ENCODE results near the gene ORMDL1. TPM values are rescaled to one million over a fixed set of nuclear protein-coding genes. Genes with fewer than 3 reads are reported as not detected.

Gene ORMDL1
- total RNA-seq: 10 to 100 TPM; 94.0 to 95.0 TPM

- peak within 1 kb of the TSS; percentile 89 to 91 for H3K27ac ChIP-seq
- no peaks in the 10 kb centered on the region for H3K27me3 ChIP-seq (replicated peaks; ENCODE audit: insufficient read depth)
- no peaks in the 10 kb centered on the region for H3K9me3 ChIP-seq
- H3K4me1 ChIP-seq (ENCODE audit: control insufficient read depth in 1 of 2, low read depth in 2 of 2): peaks cover 26 to 47% of the 10 kb centered on the region in 2 donors
- no peak for TF ChIP-seq CTCF (IDR thresholded peaks at IDR 0.05)
- peak; percentile 98 for ATAC-seq (ENCODE audit: insufficient number of reproducible peaks, low FRiP score, low read depth)
- H3K4me3 ChIP-seq: peak within 1 kb of the TSS; percentile 76
- peaks cover 2% of the 10 kb centered on the region for H3K36me3 ChIP-seq
- DNase-seq (ENCODE audit: low spot score): peak; percentile 74
These were observed at the start of gene ORMDL1, which contains the start of gene PMS1 for GRCh38 chr2:189783927-189784867. ORMDL1 (minus strand) TSS chr2:189784339; CDS start chr2:189782595, 1,744 bp downstream. PMS1 (plus strand) TSS chr2:189784450; CDS start chr2:189791810, 7,360 bp downstream.

GRCh38 chr2:189830510-189830909, 46.4 kb upstream of the ORMDL1 start:
- no peak for TF ChIP-seq CTCF (IDR thresholded peaks at IDR 0.05)
- DNase-seq (ENCODE audit: low spot score): no peak
- ATAC-seq (ENCODE audit: insufficient number of reproducible peaks, low FRiP score, low read depth): no peak
- Histone ChIP-seq H3K27me3 (replicated peaks; ENCODE audit: insufficient read depth) (no peaks in the 10 kb centered on the region), H3K9me3 (no peaks in the 10 kb centered on the region), H3K4me1 (ENCODE audit: control insufficient read depth in 1 of 2, low read depth in 2 of 2) (peaks cover 2 to 4% of the 10 kb centered on the region in 2 donors), H3K27ac (no peak overlapping the region), H3K36me3 (no peaks in the 10 kb centered on the region), H3K4me3 (no peak overlapping the region)

- peaks cover 6 to 12% of the 10 kb centered on the region in 2 donors for H3K4me1 ChIP-seq (ENCODE audit: control insufficient read depth in 1 of 2, low read depth in 2 of 2)
- DNase-seq (ENCODE audit: low spot score): no peak
- H3K27me3 ChIP-seq (replicated peaks; ENCODE audit: insufficient read depth): no peaks in the 10 kb centered on the region
- H3K9me3 ChIP-seq: no peaks in the 10 kb centered on the region
- TF ChIP-seq CTCF (IDR thresholded peaks at IDR 0.05): no peak
- no peak overlapping the region for H3K27ac ChIP-seq
- H3K36me3 ChIP-seq: no peaks in the 10 kb centered on the region
- H3K4me3 ChIP-seq: no peak overlapping the region
- no peak for ATAC-seq (ENCODE audit: insufficient number of reproducible peaks, low FRiP score, low read depth)
These were observed 45.1 kb upstream of the ORMDL1 start for GRCh38 chr2:189829102-189829833.

GRCh38 chr2:189826039-189826438, 41.9 kb upstream of the ORMDL1 start:
- Histone ChIP-seq H3K9me3 (no peaks in the 10 kb centered on the region), H3K36me3 (no peaks in the 10 kb centered on the region), H3K4me1 (ENCODE audit: control insufficient read depth in 1 of 2, low read depth in 2 of 2) (peaks cover 10 to 19% of the 10 kb centered on the region in 2 donors), H3K27me3 (replicated peaks; ENCODE audit: insufficient read depth) (no peaks in the 10 kb centered on the region), H3K27ac (no peak overlapping the region), H3K4me3 (no peak overlapping the region)
- no peak for ATAC-seq (ENCODE audit: insufficient number of reproducible peaks, low FRiP score, low read depth)
- no peak for DNase-seq (ENCODE audit: low spot score)
- TF ChIP-seq CTCF (IDR thresholded peaks at IDR 0.05): no peak
